SK-N-MC (cell line): ENCODE measurements around the gene SAV1.

Experiments
- DNase-seq: peaks from one replicate; pipeline ENCODE4 v3.0.0-alpha.2; 2011; ENCODE audit warnings: low read depth, low spot score
- H3K27ac ChIP-seq: fragments of 200-600 bp; sonication (generic); 2 replicates; pipeline ENCODE4 v1.5.1; 2016; ENCODE audit warnings: mixed run types
- H3K36me3 ChIP-seq: fragments of 200-600 bp; sonication (generic); 2 replicates; pipeline ENCODE4 v1.6.1; 2017; ENCODE audit warnings: antibody characterized with exemption, low read length, mixed read lengths; ENCODE audit not compliant: insufficient read depth
- H3K4me3 ChIP-seq: fragments of 200-600 bp; sonication (generic); 2 replicates; pipeline ENCODE4 v1.5.1; 2016
- H3K9ac ChIP-seq: fragments of 200-600 bp; sonication (generic); 2 replicates; pipeline ENCODE4 v1.8.0; 2017; ENCODE audit warnings: mixed run types, mixed read lengths; ENCODE audit not compliant: insufficient read length
- H3K9me3 ChIP-seq: fragments of 200-600 bp; sonication (generic); 2 replicates; pipeline ENCODE4 v1.6.1; 2017; ENCODE audit warnings: low read depth, mild to moderate bottlenecking, antibody characterized with exemption, low read length, moderate library complexity, mixed read lengths
- EZH2 ChIP-seq: fragments of 200-600 bp; sonication (generic); IDR thresholded peaks from one replicate; pipeline ENCODE4 v1.6.1; 2017; ENCODE audit warnings: antibody characterized with exemption
- FOXP2 ChIP-seq: optimal IDR thresholded peaks from 2 replicates; pipeline ENCODE3; 2011; ENCODE audit warnings: mild to moderate bottlenecking, moderate library complexity; ENCODE audit not compliant: insufficient read depth; ENCODE audit errors: extremely low read length, control extremely low read depth
- POLR2AphosphoS5 ChIP-seq: IDR thresholded peaks from 2 replicates; pipeline ENCODE4 v1.6.1; 2012; ENCODE audit warnings: mild to moderate bottlenecking, low read depth, low read length, borderline replicate concordance

Gene SAV1

GRCh38 chr14:50688875-50689274 is 20.8 kb upstream of the SAV1 start:
- no peak overlapping the region for H3K9ac ChIP-seq
- TF ChIP-seq POLR2AphosphoS5 (no peak), EZH2 (no peak), FOXP2 (no peak)
- no peak overlapping the region for H3K27ac ChIP-seq
- no peak overlapping the region for H3K4me3 ChIP-seq
- no peaks in the 10 kb centered on the region for H3K9me3 ChIP-seq
- DNase-seq, result no peak
- no peaks in the 10 kb centered on the region for H3K36me3 ChIP-seq

GRCh38 chr14:50679674-50680073 is 11.6 kb upstream of the SAV1 start:
- H3K9me3 ChIP-seq, result no peaks in the 10 kb centered on the region
- no peaks in the 10 kb centered on the region for H3K36me3 ChIP-seq
- TF ChIP-seq FOXP2, result no peak
- no peak for TF ChIP-seq EZH2
- no peak for TF ChIP-seq POLR2AphosphoS5
- H3K4me3 ChIP-seq, result no peak overlapping the region
- H3K9ac ChIP-seq, result no peak overlapping the region
- H3K27ac ChIP-seq, result no peak overlapping the region
- DNase-seq, result no peak

DNA sequence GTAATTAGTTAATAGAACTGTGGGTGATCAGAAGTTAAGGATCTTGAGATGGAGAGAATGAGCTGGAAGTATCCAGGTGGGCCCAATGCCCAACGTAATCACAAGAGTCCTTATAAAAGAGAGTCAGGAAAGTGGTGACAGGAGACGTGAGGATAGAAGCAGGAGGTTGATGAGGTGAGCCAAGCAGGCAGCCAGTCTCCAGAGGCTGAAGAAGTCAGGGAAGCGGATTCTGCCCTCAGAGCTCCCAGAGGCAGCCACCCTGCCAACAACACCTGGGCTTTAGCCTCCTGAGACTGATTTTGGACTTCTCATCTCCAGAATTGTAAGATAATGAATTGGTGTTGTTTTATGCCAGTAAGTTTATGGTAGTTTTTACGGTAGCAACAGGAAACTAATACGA is 10.1 kb upstream of the SAV1 start:
- H3K9ac ChIP-seq, result no peak overlapping the region

GRCh38 chr14:50677527-50678063 is 9.5 kb upstream of the SAV1 start:
- TF ChIP-seq FOXP2 (no peak), POLR2AphosphoS5 (no peak)
- Histone ChIP-seq H3K4me3 (no peak overlapping the region), H3K9ac (no peak overlapping the region), H3K9me3 (no peaks in the 10 kb centered on the region), H3K36me3 (no peaks in the 10 kb centered on the region), H3K27ac (no peak overlapping the region)
- DNase-seq, result no peak

More for the DNA sequence above, 10.1 kb upstream of the SAV1 start:
- Histone ChIP-seq H3K27ac (no peak overlapping the region), H3K9me3 (no peaks in the 10 kb centered on the region), H3K4me3 (no peak overlapping the region), H3K36me3 (no peaks in the 10 kb centered on the region)
- no peak for DNase-seq
- TF ChIP-seq POLR2AphosphoS5, result no peak
- no peak for TF ChIP-seq EZH2
- no peak for TF ChIP-seq FOXP2

- H3K27ac ChIP-seq, result no peak overlapping the region
- H3K9me3 ChIP-seq, result no peaks in the 10 kb centered on the region
- no peak overlapping the region for H3K4me3 ChIP-seq
- no peak for DNase-seq
- TF ChIP-seq EZH2 (no peak), POLR2AphosphoS5 (no peak), FOXP2 (no peak)
- H3K36me3 ChIP-seq, result no peaks in the 10 kb centered on the region
- no peak overlapping the region for H3K9ac ChIP-seq
Observed at GRCh38 chr14:50676814-50677516, 8.9 kb upstream of the SAV1 start.

DNA sequence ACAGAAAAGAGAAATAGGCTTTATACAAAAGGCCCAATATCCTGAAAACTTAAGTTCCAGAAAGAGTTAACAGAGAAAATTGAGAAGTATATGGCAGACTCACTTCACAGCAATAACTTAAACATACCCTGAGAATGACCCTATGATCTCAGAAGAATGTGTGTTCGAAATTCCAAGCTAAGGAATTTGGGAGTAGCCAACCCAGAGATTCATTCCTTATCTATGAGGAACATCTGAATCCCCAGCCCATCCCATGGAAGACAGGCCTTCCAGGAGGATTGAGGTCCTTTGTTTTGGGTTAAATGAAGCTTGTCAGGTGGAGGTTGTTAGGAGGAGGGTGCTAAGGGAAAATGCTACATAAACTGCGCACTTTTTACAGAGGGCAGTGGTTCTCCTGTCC is 7.5 kb upstream of the SAV1 start:
- TF ChIP-seq POLR2AphosphoS5, result no peak
- no peak for TF ChIP-seq FOXP2
- no peak for TF ChIP-seq EZH2
- Histone ChIP-seq H3K9me3 (no peaks in the 10 kb centered on the region), H3K27ac (no peak overlapping the region), H3K4me3 (no peak overlapping the region), H3K36me3 (no peaks in the 10 kb centered on the region), H3K9ac (no peak overlapping the region)
- DNase-seq, result no peak

GRCh38 chr14:50670866-50671256 is 2.8 kb upstream of the SAV1 start:
- Histone ChIP-seq H3K27ac (no peak overlapping the region), H3K36me3 (no peaks in the 10 kb centered on the region), H3K4me3 (no peak overlapping the region), H3K9me3 (no peaks in the 10 kb centered on the region), H3K9ac (no peak overlapping the region)
- DNase-seq, result no peak
- TF ChIP-seq FOXP2, result no peak
- no peak for TF ChIP-seq EZH2
- no peak for TF ChIP-seq POLR2AphosphoS5

GRCh38 chr14:50670196-50670865 is 2.2 kb upstream of the SAV1 start:
- TF ChIP-seq FOXP2 (no peak), EZH2 (no peak), POLR2AphosphoS5 (no peak)
- no peak overlapping the region for H3K9ac ChIP-seq
- no peaks in the 10 kb centered on the region for H3K36me3 ChIP-seq
- no peak for DNase-seq
- H3K4me3 ChIP-seq, result no peak overlapping the region
- no peaks in the 10 kb centered on the region for H3K9me3 ChIP-seq
- H3K27ac ChIP-seq, result no peak overlapping the region
